KOPT-K1 (cell line): ENCODE measurements around the gene SIX2.

Experiments used
- H3K27ac ChIP-seq: fragments of 200-600 bp; sonication (generic); 2 replicates; pipeline ENCODE4 v1.5.1; 2016; ENCODE audit warnings: antibody characterized with exemption, mild to moderate bottlenecking, low read depth, low read length; ENCODE audit not compliant: poor library complexity, severe bottlenecking
- H3K36me3 ChIP-seq: fragments of 200-600 bp; sonication (generic); 2 replicates; pipeline ENCODE4 v1.5.1; 2017; ENCODE audit warnings: antibody characterized with exemption, mild to moderate bottlenecking, low read length, moderate library complexity; ENCODE audit not compliant: insufficient read depth
- H3K9me3 ChIP-seq: fragments of 200-600 bp; sonication (generic); 2 replicates; pipeline ENCODE4 v1.5.1; 2017; ENCODE audit warnings: antibody characterized with exemption, low read length, mild to moderate bottlenecking; ENCODE audit not compliant: insufficient read depth, poor library complexity, severe bottlenecking

SIX2 gene

GRCh38 chr2:44972771-44973535 is 36.3 kb downstream of the SIX2 start:
- Histone ChIP-seq H3K36me3 (no peaks in the 10 kb centered on the region), H3K9me3 (no peaks in the 10 kb centered on the region), H3K27ac (no peak overlapping the region)

GRCh38 chr2:44970846-44971450 is 38.3 kb downstream of the SIX2 start:
- H3K36me3 ChIP-seq: no peaks in the 10 kb centered on the region
- H3K9me3 ChIP-seq: no peaks in the 10 kb centered on the region
- no peak overlapping the region for H3K27ac ChIP-seq

- Histone ChIP-seq H3K27ac (no peak overlapping the region), H3K9me3 (no peaks in the 10 kb centered on the region)
These were observed 39.3 kb downstream of the SIX2 start for GRCh38 chr2:44969936-44970335.

DNA sequence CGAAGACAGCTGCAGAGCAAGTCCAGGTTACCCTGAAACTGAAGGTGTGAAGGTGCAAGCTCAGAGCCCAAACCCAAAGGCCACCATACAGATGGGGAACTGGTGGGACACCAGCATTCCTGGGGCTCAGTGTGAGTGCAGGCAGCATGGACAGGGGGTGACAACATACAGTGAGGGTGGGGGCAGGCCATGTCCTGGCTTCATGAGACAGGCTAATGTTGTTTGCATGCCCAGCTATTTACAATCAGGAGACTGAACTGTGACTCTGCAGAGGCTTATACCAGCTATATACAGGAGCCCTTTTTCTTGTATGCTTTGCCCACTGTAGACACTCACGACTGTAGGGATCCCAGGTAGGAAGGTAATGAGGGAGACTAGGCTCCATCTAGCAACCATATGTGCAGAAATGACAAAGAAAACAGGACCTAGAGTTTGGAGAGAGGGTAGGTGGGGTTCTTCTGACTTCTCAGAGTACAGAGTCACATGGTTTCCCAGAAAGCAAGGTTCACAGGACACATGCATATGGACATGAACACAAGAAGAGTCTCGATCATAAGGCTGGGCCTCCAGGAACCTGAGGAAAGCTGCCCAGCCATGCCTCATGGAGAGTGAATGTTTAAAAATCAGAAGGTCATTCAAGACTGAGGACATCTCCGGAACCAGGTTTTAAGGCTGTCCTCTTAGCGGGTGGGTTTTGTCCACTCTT is 41.4 kb downstream of the SIX2 start:
- Histone ChIP-seq H3K27ac (no peak overlapping the region), H3K36me3 (no peaks in the 10 kb centered on the region), H3K9me3 (no peaks in the 10 kb centered on the region)

More at GRCh38 chr2:44969936-44970335, 39.3 kb downstream of the SIX2 start:
- no peaks in the 10 kb centered on the region for H3K36me3 ChIP-seq

- Histone ChIP-seq H3K36me3 (no peaks in the 10 kb centered on the region), H3K9me3 (no peaks in the 10 kb centered on the region), H3K27ac (no peak overlapping the region)
These were observed 42.2 kb downstream of the SIX2 start for GRCh38 chr2:44967056-44967455.

GRCh38 chr2:44965684-44966083 is 43.6 kb downstream of the SIX2 start:
- H3K36me3 ChIP-seq: no peaks in the 10 kb centered on the region
- no peak overlapping the region for H3K27ac ChIP-seq
- H3K9me3 ChIP-seq: no peaks in the 10 kb centered on the region

DNA sequence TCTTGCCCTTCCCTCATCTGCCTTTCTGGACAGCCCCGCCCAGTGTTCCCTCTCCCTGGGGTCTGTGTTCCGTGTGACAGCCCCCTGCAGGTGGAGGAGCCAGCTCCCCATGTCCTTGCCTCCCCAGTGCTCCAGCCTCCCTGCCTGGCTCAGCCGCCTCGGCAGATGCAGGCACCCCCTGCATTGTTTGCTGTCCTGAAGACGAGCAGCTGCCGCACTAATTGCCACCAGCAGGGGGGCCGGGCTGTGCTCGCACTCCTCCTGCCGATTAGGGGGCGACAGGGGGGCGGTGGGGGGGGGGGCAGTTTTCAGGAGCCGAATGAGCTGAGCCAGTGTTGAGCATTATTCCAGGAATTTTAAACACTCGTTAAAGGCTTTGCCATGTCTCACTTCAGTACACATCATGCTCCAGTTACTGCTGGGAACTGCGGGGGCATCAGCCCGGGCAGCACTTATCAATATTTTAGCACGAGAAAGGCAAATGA is 44.5 kb downstream of the SIX2 start:
- H3K36me3 ChIP-seq: no peaks in the 10 kb centered on the region
- no peak overlapping the region for H3K27ac ChIP-seq
- H3K9me3 ChIP-seq: no peaks in the 10 kb centered on the region

GRCh38 chr2:44962176-44962695 is 47.0 kb downstream of the SIX2 start:
- Histone ChIP-seq H3K27ac (no peak overlapping the region), H3K36me3 (no peaks in the 10 kb centered on the region), H3K9me3 (no peaks in the 10 kb centered on the region)

GRCh38 chr2:44960871-44961270 is 48.4 kb downstream of the SIX2 start:
- Histone ChIP-seq H3K9me3 (no peaks in the 10 kb centered on the region), H3K27ac (no peak overlapping the region), H3K36me3 (no peaks in the 10 kb centered on the region)

- Histone ChIP-seq H3K36me3 (no peaks in the 10 kb centered on the region), H3K27ac (no peak overlapping the region), H3K9me3 (no peaks in the 10 kb centered on the region)
These were observed 49.4 kb downstream of the SIX2 start for GRCh38 chr2:44959855-44960254.

- H3K27ac ChIP-seq: no peak overlapping the region
- H3K9me3 ChIP-seq: no peaks in the 10 kb centered on the region
- no peaks in the 10 kb centered on the region for H3K36me3 ChIP-seq
These were observed 51.5 kb downstream of the SIX2 start for GRCh38 chr2:44957656-44958327.

DNA sequence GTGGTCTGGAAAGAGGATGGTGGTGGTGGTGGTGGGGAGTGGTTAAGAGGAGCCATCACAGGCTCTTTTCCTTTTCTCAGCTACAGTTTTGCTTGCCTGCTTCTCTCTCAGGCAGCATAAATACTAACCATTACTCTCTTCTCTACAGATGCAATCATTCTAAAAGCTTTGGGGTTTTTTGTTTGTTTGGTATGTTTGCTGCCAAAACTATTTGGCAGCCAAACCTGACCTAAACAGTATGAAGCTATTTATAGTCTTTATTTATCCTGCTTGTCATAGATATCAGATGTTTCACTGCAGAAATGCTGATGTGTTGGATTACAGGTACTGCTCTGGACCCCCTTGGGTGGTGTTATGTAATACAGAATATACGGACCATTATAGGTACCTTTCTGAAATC is 52.4 kb downstream of the SIX2 start:
- H3K9me3 ChIP-seq: no peaks in the 10 kb centered on the region
- H3K27ac ChIP-seq: no peak overlapping the region

GRCh38 chr2:44955593-44956392 is 53.5 kb downstream of the SIX2 start:
- Histone ChIP-seq H3K9me3 (no peaks in the 10 kb centered on the region), H3K27ac (no peak overlapping the region), H3K36me3 (no peaks in the 10 kb centered on the region)

More for the DNA sequence above, 52.4 kb downstream of the SIX2 start:
- no peaks in the 10 kb centered on the region for H3K36me3 ChIP-seq
